Stimulated activated naive CD8-positive, alpha-beta T cell treated with anti-CD3 and anti-CD28 coated beads, Interleukin-15, Interleukin-2, amounts not matched to agents 100 U/mL and 50 U/mL, for 24 hours (primary cell): ENCODE measurements around the gene DNHD1.
A peak's percentile ranks its signal among the peaks of the same experiment; 100 is the strongest.

Experiments used
- ATAC-seq: fragments of 150-1000 bp; cut with Tn5 transposase; one replicate; pipeline ENCODE4 v1.10.0; 2021
- DNase-seq: peaks from one replicate; pipeline ENCODE4 v3.0.0; 2021

The DNHD1 gene, protein sequence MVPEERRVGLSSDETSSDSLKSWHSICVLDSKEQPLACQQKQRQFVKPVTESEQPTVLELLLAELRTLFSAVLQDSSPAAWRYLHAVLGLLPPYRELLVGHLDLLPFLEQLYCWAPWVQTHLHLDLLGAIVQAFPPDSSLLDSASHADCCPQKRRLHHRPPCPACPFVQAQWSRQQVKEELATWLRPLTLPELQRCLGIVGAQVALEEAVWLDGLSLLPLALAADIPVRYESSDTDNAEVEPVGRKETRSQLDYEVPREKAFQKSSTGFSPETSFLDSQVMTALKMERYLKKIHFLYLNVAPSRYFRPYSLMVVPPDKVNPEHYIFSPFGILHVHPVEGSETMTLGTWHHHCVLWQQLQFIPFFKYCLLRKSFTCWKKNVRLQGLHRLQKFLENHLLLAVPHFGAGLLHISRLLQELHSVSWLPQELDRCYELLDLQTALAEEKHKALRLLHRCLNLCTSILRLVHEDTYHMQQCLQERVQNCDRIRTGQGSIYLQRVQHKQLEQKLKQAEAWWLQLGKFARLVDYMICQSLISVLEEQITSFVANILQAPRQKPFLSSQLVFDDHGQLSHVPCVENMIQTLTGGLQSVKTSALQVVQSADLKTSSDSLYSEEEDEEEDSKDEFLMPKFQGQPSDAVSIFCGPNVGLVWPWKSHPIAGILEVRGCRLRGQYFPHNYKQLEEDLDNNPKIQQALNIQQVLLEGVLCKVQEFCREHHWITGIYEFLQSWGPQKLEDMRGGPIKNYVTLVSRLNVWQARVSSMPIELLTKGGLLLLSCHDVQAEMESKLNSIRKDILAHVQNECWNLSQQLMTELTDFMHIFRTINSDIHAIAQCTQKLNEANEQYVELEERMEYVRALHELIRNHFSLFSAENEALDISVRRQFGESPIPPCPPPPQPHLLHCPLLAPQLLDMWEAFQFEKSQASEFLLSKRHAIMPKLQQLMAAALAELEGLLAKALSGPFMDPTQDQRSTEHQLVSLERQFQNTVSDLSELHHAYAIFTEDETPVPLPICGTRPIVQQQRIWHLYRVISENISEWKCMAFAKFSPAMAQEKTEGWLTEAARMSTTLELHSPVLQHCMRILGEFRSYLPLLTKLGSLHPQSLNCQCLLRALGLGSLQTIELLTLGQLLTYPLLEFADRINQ (N-terminal part only)

GRCh38 chr11:6497069-6497839 is at the start of gene DNHD1:
TSS of gene DNHD1 (plus strand) at chr11:6497280. CDS start at chr11:6498216, 936 bp downstream.
- no peak for ATAC-seq
- DNase-seq = no peak

DNA sequence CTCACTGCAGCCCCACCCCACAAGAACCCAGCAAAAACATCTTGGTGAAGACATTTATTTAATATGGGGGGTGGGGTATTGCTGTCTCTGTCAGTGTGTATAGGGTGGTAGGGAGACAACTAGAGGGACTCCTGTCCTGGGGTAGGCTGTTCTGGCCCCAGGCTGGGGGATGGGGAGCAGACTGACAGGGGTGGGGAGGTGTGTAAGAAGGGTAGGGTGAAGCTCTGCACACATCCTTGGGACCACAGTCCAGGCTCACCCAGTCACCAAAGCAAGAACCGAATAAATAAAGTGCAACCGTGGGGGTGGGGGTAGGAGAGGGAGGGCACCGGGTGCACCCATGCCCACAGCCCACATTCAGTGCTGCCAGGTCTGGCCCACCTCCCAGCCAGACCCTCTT is 48.5 kb upstream of the DNHD1 start:
- no peak for ATAC-seq
- DNase-seq = no peak

GRCh38 chr11:6452219-6452618 is 44.9 kb upstream of the DNHD1 start:
- ATAC-seq = no peak
- no peak for DNase-seq

GRCh38 chr11:6453152-6453551 is 43.9 kb upstream of the DNHD1 start:
- no peak for DNase-seq
- no peak for ATAC-seq

GRCh38 chr11:6455070-6455469 is 42.0 kb upstream of the DNHD1 start:
- ATAC-seq = no peak
- DNase-seq = no peak

DNA sequence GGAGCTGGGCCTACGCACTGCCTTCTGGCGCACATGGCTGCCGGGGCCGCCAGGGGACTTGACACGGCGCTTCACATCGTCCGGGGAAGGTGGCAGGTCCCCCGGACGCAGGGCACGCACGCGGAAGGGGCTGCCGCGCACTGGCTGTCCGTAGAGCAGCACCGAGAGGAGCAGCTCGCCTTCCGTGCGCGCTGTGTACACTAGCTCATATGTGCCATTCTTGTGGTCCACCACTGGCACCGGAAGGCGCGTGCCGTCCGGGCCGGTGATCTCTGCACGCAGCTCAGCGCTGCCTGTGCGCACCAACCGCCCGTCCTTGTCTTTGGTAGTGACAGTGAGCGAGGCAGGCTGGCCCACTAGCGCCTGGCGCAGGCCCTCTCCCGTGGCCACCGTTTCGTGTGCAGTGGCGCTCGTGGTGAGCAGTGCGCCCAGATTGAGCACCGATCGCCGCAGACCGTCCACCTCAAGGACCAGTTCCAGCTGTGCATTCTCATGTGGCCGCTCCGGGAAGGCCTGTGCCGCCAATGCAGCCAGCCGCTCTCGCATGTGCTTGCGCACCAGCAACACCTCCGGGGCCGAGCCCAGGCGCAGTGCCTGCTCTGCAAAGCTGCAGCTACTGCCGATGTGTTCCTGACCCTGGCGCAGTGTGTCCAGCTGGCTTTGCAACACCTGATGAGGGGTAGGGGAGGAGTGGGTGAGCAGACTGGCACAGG is 40.6 kb upstream of the DNHD1 start:
- no peak for ATAC-seq
- no peak for DNase-seq

DNA sequence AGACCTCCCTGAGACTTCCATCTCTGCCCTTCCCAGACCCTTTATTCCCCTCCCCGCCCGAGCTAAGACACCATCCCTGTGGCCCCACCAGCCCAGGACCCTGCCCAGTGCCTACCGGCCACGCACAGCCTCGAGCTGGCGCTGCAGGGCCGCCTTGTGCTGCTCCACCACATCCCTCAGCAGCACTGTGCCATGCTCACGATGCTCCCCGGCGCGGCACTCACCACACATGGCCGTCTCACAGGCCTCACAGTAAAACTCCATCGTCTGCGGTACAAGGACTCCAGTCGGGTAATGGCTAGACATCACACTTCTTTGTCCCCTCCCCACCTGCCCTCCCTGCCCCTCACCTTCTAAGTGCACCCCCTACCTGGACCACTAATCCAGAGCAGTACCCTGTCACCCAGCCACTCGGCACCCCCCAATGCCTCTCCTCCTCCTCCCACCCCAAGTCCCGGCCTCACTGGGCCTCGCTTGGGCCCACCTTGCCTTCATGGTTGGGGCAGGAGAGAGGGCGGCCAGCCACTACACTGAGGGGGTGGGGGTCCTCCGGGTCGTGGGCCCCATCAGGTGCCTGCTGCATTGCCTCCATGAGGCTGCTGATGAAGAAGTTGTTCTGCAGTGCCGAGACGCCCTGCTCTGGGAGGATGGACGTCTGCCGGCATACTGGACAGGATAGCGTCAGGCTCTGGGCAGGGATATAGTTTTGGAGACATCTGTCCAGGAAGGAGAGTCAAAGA is 39.3 kb upstream of the DNHD1 start:
- ATAC-seq = no peak
- no peak for DNase-seq

DNA sequence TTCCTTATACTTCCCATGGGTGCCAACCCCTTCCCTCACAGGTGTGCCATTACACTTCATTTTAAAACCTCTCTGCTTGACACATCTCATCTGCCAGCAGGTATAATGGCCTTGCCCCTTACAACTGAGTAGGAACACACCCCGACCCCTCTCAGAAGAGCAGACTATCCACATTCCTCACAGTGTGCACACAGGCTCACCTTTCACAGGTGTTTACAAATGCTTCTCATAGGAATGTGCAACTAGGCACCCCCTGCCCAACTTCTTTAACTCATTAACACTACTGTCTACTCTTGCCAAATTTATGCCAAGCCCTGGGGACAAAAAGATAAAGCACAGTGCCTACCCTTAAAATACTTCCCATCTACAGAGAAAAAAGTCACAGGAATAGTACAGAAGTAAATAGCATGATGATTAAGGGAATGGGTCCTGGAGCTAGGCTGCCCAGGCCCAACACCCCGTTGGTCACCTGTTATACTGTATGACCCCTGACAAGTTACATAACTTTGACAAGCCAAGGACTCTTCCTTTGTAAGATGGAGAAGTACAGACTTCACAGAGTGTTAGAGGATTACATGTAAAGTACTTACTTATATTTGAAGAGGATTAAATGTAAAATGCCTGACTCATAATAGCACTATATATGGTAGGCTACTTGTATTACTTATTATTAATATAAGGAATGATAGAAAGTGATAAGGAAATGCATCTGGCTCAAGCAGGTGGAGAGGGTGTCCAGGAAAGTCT is 38.6 kb upstream of the DNHD1 start:
- ATAC-seq = no peak

DNA sequence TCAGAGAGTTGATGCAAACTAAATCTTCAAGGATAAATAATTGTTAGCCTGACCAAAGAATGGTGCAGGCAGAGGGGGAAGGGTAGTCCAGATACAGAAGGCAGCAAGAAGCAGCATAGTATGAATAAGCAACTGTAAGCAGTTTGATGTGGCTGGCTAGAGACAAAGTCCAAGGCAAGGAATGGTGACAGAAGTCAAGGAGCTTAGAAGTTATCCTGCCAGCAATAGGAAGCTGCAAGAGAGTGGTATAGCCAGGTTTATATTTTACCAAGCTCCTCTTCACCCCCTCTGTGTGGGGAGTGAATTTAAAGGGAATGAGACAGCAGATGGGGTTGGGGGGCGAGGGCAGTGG is 38.0 kb upstream of the DNHD1 start:
- no peak for ATAC-seq
- no peak for DNase-seq

More for the DNA sequence above, 38.6 kb upstream of the DNHD1 start:
- no peak for DNase-seq

GRCh38 chr11:6468712-6469495 is 28.2 kb upstream of the DNHD1 start:
- DNase-seq (peak; percentile 39), ATAC-seq (peak; percentile 66)

DNA sequence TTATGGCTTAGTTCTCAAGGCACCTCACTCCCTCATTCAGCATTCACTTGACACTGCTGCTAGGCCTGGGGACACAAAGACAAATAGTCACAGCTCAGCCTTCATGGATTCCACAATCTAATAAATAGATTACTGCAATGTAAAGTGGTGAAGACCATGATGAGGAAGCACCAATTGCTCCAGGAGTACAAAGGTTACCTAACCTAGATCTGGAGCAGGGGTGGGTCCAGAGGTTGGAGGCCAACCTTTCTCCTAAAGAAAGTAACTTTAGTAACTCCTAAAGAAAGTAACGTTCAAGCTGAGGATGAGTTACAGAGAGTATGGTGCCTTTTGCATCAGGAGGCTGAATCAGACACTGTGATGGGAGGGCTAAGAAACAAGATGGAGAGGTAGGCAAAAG is 27.5 kb upstream of the DNHD1 start:
- no peak for ATAC-seq
- DNase-seq = no peak

DNA sequence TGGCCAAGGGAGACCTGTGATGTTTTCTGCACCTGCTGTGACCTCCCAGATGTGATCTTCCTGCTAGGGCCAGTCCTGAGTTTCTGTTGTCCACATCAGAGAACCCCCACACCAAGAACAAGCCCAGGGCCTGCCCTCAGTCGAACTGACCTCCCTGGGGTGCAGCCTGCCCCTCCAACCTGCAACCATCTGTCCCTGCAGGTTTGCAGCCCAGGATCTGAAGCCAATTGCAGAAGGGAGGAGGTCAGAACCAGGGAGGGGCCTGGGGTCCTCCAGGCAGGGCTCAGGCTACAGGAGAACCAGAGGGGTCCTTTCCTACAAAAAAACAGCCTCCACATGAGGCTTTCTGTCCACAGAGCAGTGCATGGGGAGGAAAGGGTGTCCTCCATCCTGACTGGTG is 24.1 kb upstream of the DNHD1 start:
- ATAC-seq (no peak), DNase-seq (no peak)

DNA sequence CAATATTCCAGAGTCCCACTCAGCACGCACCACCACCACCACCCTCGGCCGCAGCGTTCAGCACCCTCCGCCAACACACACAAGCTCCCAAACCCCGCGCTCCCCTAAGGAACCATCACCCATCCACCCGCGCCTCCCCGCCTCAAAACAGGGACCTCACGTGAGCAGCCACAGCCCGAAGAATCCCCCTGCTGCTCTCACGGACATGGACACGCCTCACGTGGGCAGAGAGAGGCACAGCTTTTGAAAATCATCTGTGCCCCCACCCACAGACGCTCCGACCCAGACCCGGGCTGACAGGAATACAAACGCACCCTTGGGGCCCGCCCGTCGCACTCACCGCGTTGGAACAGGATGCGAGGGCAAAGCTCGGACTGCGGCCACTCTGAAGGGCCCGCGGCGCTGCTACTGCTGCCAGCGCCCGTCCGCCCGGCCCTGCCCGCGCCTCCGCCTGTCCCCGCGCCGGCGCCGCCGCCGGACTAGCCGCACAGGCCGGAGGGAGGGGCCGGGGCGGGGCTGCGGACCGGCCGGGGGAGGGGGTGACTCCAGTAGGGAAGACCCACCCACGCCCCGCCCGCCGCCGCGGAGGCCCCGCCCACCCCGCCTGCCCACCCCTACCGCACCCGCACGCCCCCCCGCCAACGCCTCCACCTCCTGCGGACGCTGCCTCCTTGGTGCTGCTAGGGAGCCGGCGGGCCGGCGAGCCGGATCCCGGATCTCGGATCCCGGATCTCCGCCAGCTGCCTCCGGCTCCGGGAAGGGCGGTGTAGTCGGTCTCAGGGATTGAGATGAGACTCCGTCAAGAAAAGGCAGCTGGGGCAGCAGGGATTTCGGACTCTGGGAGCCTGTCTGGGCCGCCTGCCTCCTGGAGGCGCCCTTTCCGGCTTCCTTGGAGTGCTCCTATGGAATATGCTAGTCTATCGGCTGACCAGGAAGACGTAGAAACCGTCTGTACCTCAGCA is 23.3 kb upstream of the DNHD1 start, which contains the start of gene TRIM3:
Gene TRIM3, minus strand, starts transcription at position 491 of the 962 bp plus-strand sequence. CDS start 8,246 bp downstream, outside the sequence.
- DNase-seq (peak; percentile 74), ATAC-seq (peak; percentile 53)

- DNase-seq (no peak), ATAC-seq (peak; percentile 1)
Observed at GRCh38 chr11:6474413-6474792, 22.7 kb upstream of the DNHD1 start.

DNA sequence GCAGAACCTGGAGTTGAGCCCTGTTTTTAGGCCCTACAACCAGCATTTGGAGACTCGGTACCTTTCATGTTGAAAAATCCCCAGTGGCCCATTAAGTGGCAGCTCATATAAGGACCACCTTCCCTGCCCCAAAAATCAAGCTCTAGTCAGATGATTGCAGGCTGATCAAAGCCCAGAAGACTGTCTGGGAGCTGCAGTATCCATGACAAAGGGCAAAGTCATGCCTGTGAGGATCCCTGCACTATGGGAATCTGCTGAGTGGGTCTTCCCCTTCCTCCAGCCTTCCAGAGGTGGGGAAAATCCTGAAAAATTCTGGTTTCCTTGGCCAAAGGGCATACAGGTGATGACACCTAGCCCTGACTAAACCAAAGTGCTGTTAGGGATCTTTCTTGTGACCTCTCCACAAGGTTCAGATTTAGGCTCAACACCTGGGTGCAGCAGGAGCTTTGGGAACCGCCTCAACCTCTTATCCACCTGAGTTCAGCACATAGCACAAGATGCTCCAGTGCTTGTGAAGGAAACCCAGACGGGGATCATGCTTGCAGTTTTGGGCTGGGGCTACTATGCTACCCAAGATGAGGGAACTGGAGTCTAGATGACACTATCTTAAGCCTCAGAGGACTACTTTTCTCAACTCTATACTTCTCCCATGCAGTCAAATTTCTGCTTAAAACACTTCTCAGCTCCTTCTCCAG is 22.1 kb upstream of the DNHD1 start:
- ATAC-seq (no peak), DNase-seq (no peak)

- ATAC-seq (no peak), DNase-seq (no peak)
Observed at GRCh38 chr11:6475936-6476335, 21.1 kb upstream of the DNHD1 start.

- DNase-seq = no peak
- ATAC-seq = no peak
Observed at GRCh38 chr11:6476571-6476970, 20.5 kb upstream of the DNHD1 start.
